ENCODE measurements around the gene SLC12A9.

The SLC12A9 gene

GRCh38 chr7:100887516-100888290, 35.2 kb downstream of the SLC12A9 start:
- Histone ChIP-seq H3K36me3 (ENCODE audit: insufficient read depth, low read length) (peaks cover 59% of the 10 kb centered on the region), H2AFZ (ENCODE audit: low read length) (no peak overlapping the region), H3K9ac (ENCODE audit: low read length) (peak overlapping the region; percentile 84; the same call in 1 of the 2 replicates), H3K79me2 (ENCODE audit: insufficient read depth, low read length) (no peaks in the 10 kb centered on the region), H3K4me1 (ENCODE audit: insufficient read depth, low read length, severe bottlenecking) (peaks cover 41% of the 10 kb centered on the region), H3K27ac (ENCODE audit: low read depth, low read length, poor library complexity, severe bottlenecking) (peak overlapping the region; percentile 85), H3K4me2 (ENCODE audit: low read length) (peak overlapping the region; percentile 78), H3K4me3 (ENCODE audit: low read depth, low read length, poor library complexity, severe bottlenecking) (peak overlapping the region; percentile 74), H3K9me2 (ENCODE audit: low read depth, low read length) (no peaks in the 10 kb centered on the region), H4K20me1 (ENCODE audit: insufficient read depth, low read length) (no peaks in the 10 kb centered on the region), H3K27me3 (ENCODE audit: insufficient read depth, low read length) (0 out of 2 replicates have a peak, but pooled peaks cover 4% of the 10 kb centered on the region), H3K9me3 (ENCODE audit: low read length) (no peaks in the 10 kb centered on the region), H3F3A (ENCODE audit: insufficient read depth, low read length) (0 out of 2 replicates have a peak, but pooled peaks cover 6% of the 10 kb centered on the region)
- TF ChIP-seq CTCF (IDR thresholded peaks at IDR 0.05; ENCODE audit: low read length) (no peak), EZH2 (IDR thresholded peaks at IDR 0.05; ENCODE audit: borderline replicate concordance, low read length) (no peak)

- Histone ChIP-seq H3K27me3 (ENCODE audit: insufficient read depth, low read length) (0 out of 2 replicates have a peak, but pooled peaks cover 4% of the 10 kb centered on the region), H3K9me3 (ENCODE audit: low read length) (no peaks in the 10 kb centered on the region), H3K9me2 (ENCODE audit: low read depth, low read length) (no peaks in the 10 kb centered on the region), H3F3A (ENCODE audit: insufficient read depth, low read length) (0 out of 2 replicates have a peak, but pooled peaks cover 6% of the 10 kb centered on the region), H3K4me1 (ENCODE audit: insufficient read depth, low read length, severe bottlenecking) (peaks cover 41% of the 10 kb centered on the region), H3K4me2 (ENCODE audit: low read length) (peak overlapping the region; percentile 78), H3K9ac (ENCODE audit: low read length) (peak overlapping the region; percentile 84), H2AFZ (ENCODE audit: low read length) (no peak overlapping the region), H3K79me2 (ENCODE audit: insufficient read depth, low read length) (no peaks in the 10 kb centered on the region), H3K27ac (ENCODE audit: low read depth, low read length, poor library complexity, severe bottlenecking) (peak overlapping the region; percentile 85), H4K20me1 (ENCODE audit: insufficient read depth, low read length) (no peaks in the 10 kb centered on the region), H3K4me3 (ENCODE audit: low read depth, low read length, poor library complexity, severe bottlenecking) (peak overlapping the region; percentile 74), H3K36me3 (ENCODE audit: insufficient read depth, low read length) (peaks cover 51% of the 10 kb centered on the region)
- TF ChIP-seq CTCF (IDR thresholded peaks at IDR 0.05; ENCODE audit: low read length) (no peak), EZH2 (IDR thresholded peaks at IDR 0.05; ENCODE audit: borderline replicate concordance, low read length) (no peak)
These were observed 35.9 kb downstream of the SLC12A9 start for GRCh38 chr7:100888291-100888987.

GRCh38 chr7:100888988-100889750, 36.7 kb downstream of the SLC12A9 start, which contains the start of gene UFSP1:
Gene UFSP1, minus strand, starts transcription at chr7:100889715. Its CDS starts 444 bp downstream, at chr7:100889271.
- H3K4me3 ChIP-seq (ENCODE audit: low read depth, low read length, poor library complexity, severe bottlenecking): peak within 1 kb of the TSS; percentile 74

More at GRCh38 chr7:100888988-100889750, 36.7 kb downstream of the SLC12A9 start, which contains the start of gene UFSP1:
- H3K9ac ChIP-seq (ENCODE audit: low read length): peak within 1 kb of the TSS; percentile 84
- H3K4me2 ChIP-seq (ENCODE audit: low read length): peak within 1 kb of the TSS; percentile 78
- H3K79me2 ChIP-seq (ENCODE audit: insufficient read depth, low read length): no peaks in the 10 kb centered on the region
- no peak within 1 kb of the TSS for H2AFZ ChIP-seq (ENCODE audit: low read length)
- peaks cover 41% of the 10 kb centered on the region for H3K4me1 ChIP-seq (ENCODE audit: insufficient read depth, low read length, severe bottlenecking)
- 0 out of 2 replicates have a peak, but pooled peaks cover 4% of the 10 kb centered on the region for H3K27me3 ChIP-seq (ENCODE audit: insufficient read depth, low read length)
- TF ChIP-seq CTCF (IDR thresholded peaks at IDR 0.05; ENCODE audit: low read length): no peak
- TF ChIP-seq EZH2 (IDR thresholded peaks at IDR 0.05; ENCODE audit: borderline replicate concordance, low read length): no peak
- H3K27ac ChIP-seq (ENCODE audit: low read depth, low read length, poor library complexity, severe bottlenecking): peak within 1 kb of the TSS; percentile 85
- no peaks in the 10 kb centered on the region for H3K9me2 ChIP-seq (ENCODE audit: low read depth, low read length)
- no peaks in the 10 kb centered on the region for H4K20me1 ChIP-seq (ENCODE audit: insufficient read depth, low read length)
- 0 out of 2 replicates have a peak, but pooled peaks cover 6% of the 10 kb centered on the region for H3F3A ChIP-seq (ENCODE audit: insufficient read depth, low read length)
- peaks cover 44% of the 10 kb centered on the region for H3K36me3 ChIP-seq (ENCODE audit: insufficient read depth, low read length)
- H3K9me3 ChIP-seq (ENCODE audit: low read length): no peaks in the 10 kb centered on the region
